Prostate gland (tissue), 2 donors: Measurements from ENCODE around the gene SLC7A14.

Experiments used
- POLR2A ChIP-seq: fragments of 450-650 bp; IDR thresholded peaks from one replicate; pipeline ENCODE4 v1.6.1; 2016; ENCODE audit warnings: antibody characterized with exemption, mild to moderate bottlenecking
- TF ChIP-seq, protein P1 (sequence below), 4 experiments: fragments of 200-600 bp in 2 of 4; fragments of 450-650 bp in 2 of 4; sonication (generic) in 2 of 4; IDR thresholded peaks; 1 replicate in 3 of 4; 2 replicates in 1 of 4; pipeline ENCODE4 v1.5.1; 2016 to 2019; ENCODE audit warnings: antibody characterized with exemption in 4 of 4, mild to moderate bottlenecking in 2 of 4, moderate library complexity in 2 of 4

DNA sequence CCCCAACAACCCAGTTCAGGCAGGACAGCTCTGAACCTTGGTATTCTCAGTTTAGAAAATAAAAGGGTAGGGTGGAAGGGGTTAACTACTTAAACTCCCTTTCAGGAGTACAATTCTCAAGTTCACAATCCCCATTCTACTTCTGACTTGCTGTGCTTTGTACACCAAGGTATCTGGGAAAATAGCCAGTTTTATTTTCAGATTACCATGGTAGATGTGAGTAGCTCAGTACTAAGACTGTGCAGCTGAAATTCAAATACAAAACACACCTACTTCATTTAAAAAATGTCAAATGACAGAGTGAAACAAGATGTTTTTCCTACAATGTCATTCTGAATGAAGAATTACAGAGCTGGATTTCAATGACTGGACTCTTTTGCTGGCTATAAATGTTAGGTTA lies 27.4 kb downstream of the SLC7A14 start:
- TF ChIP-seq, protein P1, sequence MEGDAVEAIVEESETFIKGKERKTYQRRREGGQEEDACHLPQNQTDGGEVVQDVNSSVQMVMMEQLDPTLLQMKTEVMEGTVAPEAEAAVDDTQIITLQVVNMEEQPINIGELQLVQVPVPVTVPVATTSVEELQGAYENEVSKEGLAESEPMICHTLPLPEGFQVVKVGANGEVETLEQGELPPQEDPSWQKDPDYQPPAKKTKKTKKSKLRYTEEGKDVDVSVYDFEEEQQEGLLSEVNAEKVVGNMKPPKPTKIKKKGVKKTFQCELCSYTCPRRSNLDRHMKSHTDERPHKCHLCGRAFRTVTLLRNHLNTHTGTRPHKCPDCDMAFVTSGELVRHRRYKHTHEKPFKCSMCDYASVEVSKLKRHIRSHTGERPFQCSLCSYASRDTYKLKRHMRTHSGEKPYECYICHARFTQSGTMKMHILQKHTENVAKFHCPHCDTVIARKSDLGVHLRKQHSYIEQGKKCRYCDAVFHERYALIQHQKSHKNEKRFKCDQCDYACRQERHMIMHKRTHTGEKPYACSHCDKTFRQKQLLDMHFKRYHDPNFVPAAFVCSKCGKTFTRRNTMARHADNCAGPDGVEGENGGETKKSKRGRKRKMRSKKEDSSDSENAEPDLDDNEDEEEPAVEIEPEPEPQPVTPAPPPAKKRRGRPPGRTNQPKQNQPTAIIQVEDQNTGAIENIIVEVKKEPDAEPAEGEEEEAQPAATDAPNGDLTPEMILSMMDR (IDR thresholded peaks at IDR 0.05): no peak
- no peak for TF ChIP-seq POLR2A
